ENCODE data around the gene ZNF716.

The ZNF716 gene

GRCh38 chr7:57407125-57407524, 42.9 kb upstream of the ZNF716 start:
- H3K4me3 ChIP-seq (ENCODE audit: low read depth, low read length) = no peak overlapping the region
- ChIA-PET POLR2A (no interaction called here), CTCF (no interaction called here)
- TF ChIP-seq, protein P1, sequence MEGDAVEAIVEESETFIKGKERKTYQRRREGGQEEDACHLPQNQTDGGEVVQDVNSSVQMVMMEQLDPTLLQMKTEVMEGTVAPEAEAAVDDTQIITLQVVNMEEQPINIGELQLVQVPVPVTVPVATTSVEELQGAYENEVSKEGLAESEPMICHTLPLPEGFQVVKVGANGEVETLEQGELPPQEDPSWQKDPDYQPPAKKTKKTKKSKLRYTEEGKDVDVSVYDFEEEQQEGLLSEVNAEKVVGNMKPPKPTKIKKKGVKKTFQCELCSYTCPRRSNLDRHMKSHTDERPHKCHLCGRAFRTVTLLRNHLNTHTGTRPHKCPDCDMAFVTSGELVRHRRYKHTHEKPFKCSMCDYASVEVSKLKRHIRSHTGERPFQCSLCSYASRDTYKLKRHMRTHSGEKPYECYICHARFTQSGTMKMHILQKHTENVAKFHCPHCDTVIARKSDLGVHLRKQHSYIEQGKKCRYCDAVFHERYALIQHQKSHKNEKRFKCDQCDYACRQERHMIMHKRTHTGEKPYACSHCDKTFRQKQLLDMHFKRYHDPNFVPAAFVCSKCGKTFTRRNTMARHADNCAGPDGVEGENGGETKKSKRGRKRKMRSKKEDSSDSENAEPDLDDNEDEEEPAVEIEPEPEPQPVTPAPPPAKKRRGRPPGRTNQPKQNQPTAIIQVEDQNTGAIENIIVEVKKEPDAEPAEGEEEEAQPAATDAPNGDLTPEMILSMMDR (IDR thresholded peaks at IDR 0.05; ENCODE audit: insufficient read depth, low read length, missing control alignments) = no peak
- no peak for DNase-seq (ENCODE audit: low read depth, low spot score)

DNA sequence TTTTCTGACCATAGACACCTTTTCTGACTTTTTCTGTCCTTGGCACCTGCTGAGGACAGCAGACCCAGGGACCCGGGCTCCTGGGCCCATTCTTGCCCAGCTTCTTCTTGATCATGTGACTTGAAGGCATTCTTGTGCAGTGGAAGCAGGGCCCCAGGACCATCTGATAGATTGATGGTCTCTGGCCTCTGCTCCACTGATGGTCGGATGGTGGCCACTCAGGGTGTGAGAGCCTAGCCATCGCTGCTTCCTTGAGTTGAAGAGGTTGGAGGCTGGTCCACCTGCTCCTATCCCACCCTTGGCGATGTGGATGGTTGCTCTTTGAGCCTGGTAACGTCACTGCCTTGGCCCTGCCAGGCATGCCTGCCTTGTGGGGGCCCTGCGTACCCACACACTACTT, 37.8 kb upstream of the ZNF716 start:
- POLR2A ChIA-PET = no interaction called here
- TF ChIP-seq, protein P1 (IDR thresholded peaks at IDR 0.05; ENCODE audit: insufficient read depth, low read length, missing control alignments) = no peak
- CTCF ChIA-PET = no interaction called here
- no peak overlapping the region for H3K4me3 ChIP-seq (ENCODE audit: low read depth, low read length)
- no peak for DNase-seq (ENCODE audit: low read depth, low spot score)

DNA sequence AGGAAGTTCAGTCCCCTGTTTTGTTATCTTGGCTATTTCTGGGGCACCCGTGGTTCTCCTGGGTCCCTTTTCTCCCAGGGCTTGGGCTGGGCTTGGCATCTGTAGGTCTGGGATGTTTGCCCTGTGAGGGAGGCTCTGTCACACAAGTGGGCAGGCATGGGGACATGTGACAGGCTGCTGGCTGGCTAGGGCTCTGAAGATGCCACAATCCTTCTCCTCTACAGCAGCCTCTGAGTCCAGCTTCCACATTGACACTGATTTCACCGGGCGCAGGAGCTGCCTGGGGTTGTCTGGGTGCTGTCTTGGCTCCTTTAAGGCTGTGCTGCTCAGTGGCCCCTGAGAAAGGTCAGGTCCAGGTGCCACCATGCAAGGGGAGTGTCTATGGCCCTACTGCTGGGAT, 37.4 kb upstream of the ZNF716 start:
- TF ChIP-seq, protein P1 (IDR thresholded peaks at IDR 0.05; ENCODE audit: insufficient read depth, low read length, missing control alignments) = no peak
- POLR2A ChIA-PET = no interaction called here
- no peak overlapping the region for H3K4me3 ChIP-seq (ENCODE audit: low read depth, low read length)
- CTCF ChIA-PET = no interaction called here
- no peak for DNase-seq (ENCODE audit: low read depth, low spot score)

GRCh38 chr7:57413529-57414398, 36.2 kb upstream of the ZNF716 start:
- POLR2A ChIA-PET = no interaction called here

GRCh38 chr7:57414415-57414814, 35.6 kb upstream of the ZNF716 start:
- no peak for DNase-seq (ENCODE audit: low read depth, low spot score)
- POLR2A ChIA-PET = no interaction called here
- CTCF ChIA-PET = no interaction called here
- TF ChIP-seq, protein P1 (IDR thresholded peaks at IDR 0.05; ENCODE audit: insufficient read depth, low read length, missing control alignments) = no peak
- no peak overlapping the region for H3K4me3 ChIP-seq (ENCODE audit: low read depth, low read length)

More at GRCh38 chr7:57413529-57414398, 36.2 kb upstream of the ZNF716 start:
- TF ChIP-seq, protein P1 (IDR thresholded peaks at IDR 0.05; ENCODE audit: insufficient read depth, low read length, missing control alignments) = no peak
- no peak for DNase-seq (ENCODE audit: low read depth, low spot score)
- CTCF ChIA-PET = no interaction called here
- H3K4me3 ChIP-seq (ENCODE audit: low read depth, low read length) = no peak overlapping the region

- H3K4me3 ChIP-seq (ENCODE audit: low read depth, low read length) = no peak overlapping the region
- POLR2A ChIA-PET = no interaction called here
- DNase-seq (ENCODE audit: low read depth, low spot score) = no peak
- CTCF ChIA-PET = no interaction called here
- TF ChIP-seq, protein P1 (IDR thresholded peaks at IDR 0.05; ENCODE audit: insufficient read depth, low read length, missing control alignments) = no peak
Measured at GRCh38 chr7:57414852-57415251, 35.1 kb upstream of the ZNF716 start.
